AG09319 (cell line): Measurements from ENCODE around the gene ZYX.
"Not testable (repeated sequence)": the region's sequence is repeated elsewhere in the genome, so short reads cannot be mapped to it uniquely, and the experiment has no call there.

Source experiments
- DNase-seq: peaks from one replicate; pipeline ENCODE4 v3.0.0-alpha.2; 2010; ENCODE audit warnings: low read depth; ENCODE audit errors: extremely low read depth
- TF ChIP-seq, protein P1 (sequence below): IDR thresholded peaks from 2 replicates; pipeline ENCODE4 v1.5.1; 2011; ENCODE audit warnings: low read depth, mild to moderate bottlenecking, inconsistent platforms, low read length, moderate library complexity

The ZYX gene

GRCh38 chr7:143391462-143392404 lies 10.6 kb downstream of the ZYX start:
- TF ChIP-seq, protein P1, sequence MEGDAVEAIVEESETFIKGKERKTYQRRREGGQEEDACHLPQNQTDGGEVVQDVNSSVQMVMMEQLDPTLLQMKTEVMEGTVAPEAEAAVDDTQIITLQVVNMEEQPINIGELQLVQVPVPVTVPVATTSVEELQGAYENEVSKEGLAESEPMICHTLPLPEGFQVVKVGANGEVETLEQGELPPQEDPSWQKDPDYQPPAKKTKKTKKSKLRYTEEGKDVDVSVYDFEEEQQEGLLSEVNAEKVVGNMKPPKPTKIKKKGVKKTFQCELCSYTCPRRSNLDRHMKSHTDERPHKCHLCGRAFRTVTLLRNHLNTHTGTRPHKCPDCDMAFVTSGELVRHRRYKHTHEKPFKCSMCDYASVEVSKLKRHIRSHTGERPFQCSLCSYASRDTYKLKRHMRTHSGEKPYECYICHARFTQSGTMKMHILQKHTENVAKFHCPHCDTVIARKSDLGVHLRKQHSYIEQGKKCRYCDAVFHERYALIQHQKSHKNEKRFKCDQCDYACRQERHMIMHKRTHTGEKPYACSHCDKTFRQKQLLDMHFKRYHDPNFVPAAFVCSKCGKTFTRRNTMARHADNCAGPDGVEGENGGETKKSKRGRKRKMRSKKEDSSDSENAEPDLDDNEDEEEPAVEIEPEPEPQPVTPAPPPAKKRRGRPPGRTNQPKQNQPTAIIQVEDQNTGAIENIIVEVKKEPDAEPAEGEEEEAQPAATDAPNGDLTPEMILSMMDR = no peak
- DNase-seq = peak; percentile 46

DNA sequence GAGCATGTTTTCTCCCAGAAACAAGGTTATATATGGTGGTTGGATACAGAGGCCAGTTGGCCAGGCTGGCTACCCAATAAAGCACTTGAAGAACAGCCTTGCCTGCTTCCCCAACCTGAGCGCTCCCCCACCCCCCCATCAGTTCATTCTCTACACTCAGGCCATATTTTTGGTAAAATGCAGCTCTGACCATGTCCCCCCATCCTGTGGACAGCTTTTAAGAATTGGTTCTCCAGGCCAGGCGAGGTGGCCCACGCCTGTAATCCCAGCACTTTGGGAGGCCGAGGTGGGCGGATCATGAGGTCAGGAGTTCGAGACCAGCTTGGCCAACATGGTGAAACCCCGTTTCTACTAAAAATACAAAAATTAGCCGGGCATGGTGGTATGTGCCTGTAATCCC lies 11.3 kb downstream of the ZYX start:
- not testable (repeated sequence) for DNase-seq

GRCh38 chr7:143392875-143393266 lies 11.7 kb downstream of the ZYX start:
- DNase-seq = no peak
- TF ChIP-seq, protein P1 = no peak

GRCh38 chr7:143393267-143394041 lies 12.3 kb downstream of the ZYX start:
- no peak for DNase-seq
- TF ChIP-seq, protein P1 = no peak

- TF ChIP-seq, protein P1 = no peak
- no peak for DNase-seq
Observed at GRCh38 chr7:143394068-143394467, 12.9 kb downstream of the ZYX start.

DNA sequence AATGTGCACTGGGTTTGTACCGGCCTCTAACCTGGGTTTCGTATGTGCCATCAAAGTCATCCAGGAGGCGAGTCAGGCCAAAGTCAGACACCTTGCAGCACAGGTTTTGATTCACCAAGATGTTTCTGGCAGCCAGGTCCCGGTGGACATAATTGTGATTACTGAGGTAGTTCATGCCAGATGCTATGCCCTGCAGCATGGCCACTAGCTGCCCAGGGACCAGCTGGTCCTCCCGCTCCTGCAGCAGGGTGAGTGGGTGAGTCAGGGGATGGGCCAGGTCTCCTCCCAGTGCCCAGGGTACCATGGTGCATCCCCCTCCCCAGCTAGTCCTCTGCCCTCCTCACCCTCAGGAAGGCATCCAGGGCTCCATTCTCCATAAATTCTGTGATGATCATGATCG lies 13.6 kb downstream of the ZYX start:
- TF ChIP-seq, protein P1 = no peak
- no peak for DNase-seq

DNA sequence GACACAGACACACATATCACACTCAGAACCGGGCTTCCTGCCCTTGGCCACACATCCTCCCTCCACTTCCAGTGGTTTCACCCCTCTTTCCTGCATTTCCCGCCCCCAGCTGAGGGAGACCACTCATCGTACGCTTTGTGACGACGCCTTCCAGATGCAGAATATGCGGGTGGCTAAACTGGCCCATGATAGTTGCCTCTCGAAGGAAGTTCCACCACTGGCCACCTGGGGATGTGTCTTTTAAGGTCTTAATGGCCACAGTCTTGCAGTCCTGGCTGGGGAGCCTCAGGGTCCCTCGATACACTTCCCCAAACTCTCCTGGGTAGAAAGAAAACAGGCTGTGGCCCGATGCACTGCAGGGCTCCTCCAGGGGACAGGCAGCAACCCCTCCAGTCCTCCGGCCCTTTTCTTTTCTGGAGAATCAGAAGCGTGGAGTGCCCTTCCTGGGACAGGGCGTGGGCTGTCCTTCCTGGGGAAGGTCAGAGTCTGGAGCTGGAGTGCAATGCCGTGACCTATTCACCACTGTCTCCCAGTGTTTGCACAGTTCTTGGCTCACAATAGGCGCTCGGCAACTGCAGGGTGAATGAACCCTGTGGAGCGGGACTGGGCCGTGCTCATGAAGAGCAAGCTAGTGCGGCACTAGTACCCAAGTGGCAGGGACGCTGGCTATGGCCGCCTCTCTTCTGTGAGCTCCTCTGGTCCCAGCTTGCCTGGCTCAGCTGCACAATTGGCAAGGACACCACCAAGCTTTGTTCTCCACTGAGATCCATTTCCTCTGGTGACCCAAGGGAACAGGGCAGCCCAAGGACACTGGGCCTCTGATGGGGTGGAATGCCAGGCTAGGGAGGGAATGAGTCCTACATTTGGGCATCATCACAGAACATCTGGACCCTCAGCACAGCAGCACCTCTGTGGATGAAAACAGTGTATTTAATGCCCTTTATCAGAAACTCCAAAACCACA lies 14.3 kb downstream of the ZYX start:
- DNase-seq = no peak
- TF ChIP-seq, protein P1 = peak; percentile 3
